H9 (cell line): ENCODE measurements around the gene HOXA4. TPM values are rescaled to one million over a fixed set of nuclear protein-coding genes. Genes with fewer than 3 reads are reported as not detected.

Experiments
- DNase-seq: peaks from one replicate; pipeline ENCODE4 v3.0.0-alpha.2; 2017
- H2AFZ ChIP-seq: one replicate; pipeline ENCODE4 v1.6.1; 2013; ENCODE audit warnings: mild to moderate bottlenecking, low read length, control low read depth, moderate library complexity
- H2AK5ac ChIP-seq: 2 replicates; pipeline ENCODE4 v1.6.1; 2013; ENCODE audit warnings: low read length, control low read depth, mixed read lengths; ENCODE audit not compliant: insufficient read length
- H2BK120ac ChIP-seq: one replicate; pipeline ENCODE4 v1.6.1; 2013; ENCODE audit warnings: low read depth, mild to moderate bottlenecking, low read length, control low read depth, inconsistent platforms; ENCODE audit not compliant: poor library complexity, severe bottlenecking
- H2BK12ac ChIP-seq: 2 replicates; pipeline ENCODE4 v1.6.1; 2013; ENCODE audit warnings: low read length, control low read depth, mixed read lengths, low read depth; ENCODE audit not compliant: insufficient read length
- H2BK15ac ChIP-seq: 2 replicates; pipeline ENCODE4 v1.6.1; 2013; ENCODE audit warnings: low read depth, low read length, control low read depth
- H2BK20ac ChIP-seq: one replicate; pipeline ENCODE4 v1.6.1; 2013; ENCODE audit warnings: low read depth, mild to moderate bottlenecking, low read length, control low read depth, inconsistent platforms; ENCODE audit not compliant: poor library complexity, severe bottlenecking
- H2BK5ac ChIP-seq: 2 replicates; pipeline ENCODE4 v1.6.1; 2013; ENCODE audit warnings: low read length, control low read depth, mixed read lengths; ENCODE audit not compliant: insufficient read length
- H3K14ac ChIP-seq: 2 replicates; pipeline ENCODE4 v1.6.1; 2013; ENCODE audit warnings: low read length, control low read depth; ENCODE audit not compliant: insufficient read depth
- H3K18ac ChIP-seq: 2 replicates; pipeline ENCODE4 v1.6.1; 2013; ENCODE audit warnings: low read depth, mild to moderate bottlenecking, mixed read lengths, low read length, control low read depth; ENCODE audit not compliant: insufficient read length
- H3K23ac ChIP-seq: 2 replicates; pipeline ENCODE4 v1.6.1; 2013; ENCODE audit warnings: low read length, control low read depth, mixed read lengths, low read depth; ENCODE audit not compliant: insufficient read length
- H3K23me2 ChIP-seq: 2 replicates; pipeline ENCODE4 v1.6.1; 2013; ENCODE audit warnings: low read depth, mild to moderate bottlenecking, mixed read lengths, low read length, control low read depth; ENCODE audit not compliant: insufficient read length, poor library complexity, severe bottlenecking
- H3K27ac ChIP-seq: 2 replicates; pipeline ENCODE4 v1.5.1; 2013; ENCODE audit warnings: low read length, control low read depth, mixed read lengths, low read depth; ENCODE audit not compliant: insufficient read length
- H3K27me3 ChIP-seq: 2 replicates; pipeline ENCODE4 v1.6.1; 2013; ENCODE audit warnings: low read length, control low read depth, inconsistent platforms; ENCODE audit not compliant: insufficient read depth
- H3K4ac ChIP-seq: 2 replicates; pipeline ENCODE4 v1.6.1; 2013; ENCODE audit warnings: low read depth, mild to moderate bottlenecking, control low read depth, inconsistent platforms, low read length, moderate library complexity
- H3K4me1 ChIP-seq: 2 replicates; pipeline ENCODE4 v1.6.1; 2013; ENCODE audit warnings: low read length, control low read depth, inconsistent platforms; ENCODE audit not compliant: insufficient read depth
- H3K4me2 ChIP-seq: 2 replicates; pipeline ENCODE4 v1.6.1; 2013; ENCODE audit warnings: low read length, control low read depth, mixed read lengths; ENCODE audit not compliant: insufficient read length, insufficient read depth
- H3K56ac ChIP-seq: 2 replicates; pipeline ENCODE4 v1.6.1; 2013; ENCODE audit warnings: low read depth, mild to moderate bottlenecking, mixed read lengths, low read length, control low read depth; ENCODE audit not compliant: insufficient read length
- H3K79me1 ChIP-seq: 2 replicates; pipeline ENCODE4 v1.6.1; 2013; ENCODE audit warnings: low read depth, mild to moderate bottlenecking, moderate library complexity, low read length, control low read depth, inconsistent platforms; ENCODE audit not compliant: insufficient read depth, poor library complexity, severe bottlenecking
- H3K79me2 ChIP-seq: 2 replicates; pipeline ENCODE4 v1.6.1; 2013; ENCODE audit warnings: low read length, control low read depth, inconsistent platforms; ENCODE audit not compliant: insufficient read depth
- H3K9ac ChIP-seq: 2 replicates; pipeline ENCODE4 v1.6.1; 2013; ENCODE audit warnings: low read length, control low read depth, mixed read lengths; ENCODE audit not compliant: insufficient read length; ENCODE audit errors: extremely low read depth
- H3K9me3 ChIP-seq: one replicate; pipeline ENCODE4 v1.6.1; 2013; ENCODE audit warnings: low read depth, low read length, inconsistent platforms; ENCODE audit not compliant: control insufficient read depth
- H3T11ph ChIP-seq: one replicate; pipeline ENCODE4 v1.6.1; 2013; ENCODE audit warnings: mild to moderate bottlenecking, low read length, control low read depth, inconsistent platforms
- H4K20me1 ChIP-seq: one replicate; pipeline ENCODE4 v1.6.1; 2013; ENCODE audit not compliant: control insufficient read depth, insufficient read length, insufficient read depth
- H4K5ac ChIP-seq: 2 replicates; pipeline ENCODE4 v1.6.1; 2013; ENCODE audit warnings: low read depth, mild to moderate bottlenecking, mixed read lengths, low read length, control low read depth; ENCODE audit not compliant: insufficient read length
- H4K8ac ChIP-seq: replicated peaks from 2 replicates; pipeline ENCODE4 v1.6.1; 2013; ENCODE audit warnings: low read length, control low read depth, mixed read lengths, low read depth; ENCODE audit not compliant: insufficient read length
- H4K91ac ChIP-seq: 2 replicates; pipeline ENCODE4 v1.6.1; 2013; ENCODE audit warnings: low read depth, mild to moderate bottlenecking, moderate library complexity, mixed read lengths, low read length, control low read depth; ENCODE audit not compliant: insufficient read length
- H3K27ac Mint-ChIP-seq, 3 experiments: 2 replicates in 2 of 3; 3 replicates in 1 of 3; pipeline ENCODE4 v1.8.0; 2020 to 2021; ENCODE audit warnings: mixed read lengths in 3 of 3, mild to moderate bottlenecking in 1 of 3, moderate library complexity in 1 of 3
- H3K27me3 Mint-ChIP-seq: 2 replicates; pipeline ENCODE4 v1.8.0; 2021; ENCODE audit warnings: low read depth, mild to moderate bottlenecking, moderate library complexity, mixed read lengths
- H3K36me3 Mint-ChIP-seq, 3 experiments: 2 replicates in 2 of 3; 3 replicates in 1 of 3; pipeline ENCODE4 v1.8.0; 2020 to 2021; ENCODE audit warnings: low read depth in 3 of 3, mixed read lengths in 3 of 3; ENCODE audit not compliant: insufficient read depth in 1 of 3
- H3K4me1 Mint-ChIP-seq, 2 experiments: 2 replicates each; pipeline ENCODE4 v1.8.0; 2020; ENCODE audit warnings: mixed read lengths in 2 of 2
- H3K4me3 Mint-ChIP-seq, 2 experiments: 2 replicates in 1 of 2; 3 replicates in 1 of 2; pipeline ENCODE4 v1.8.0; 2020 to 2021; ENCODE audit warnings: mild to moderate bottlenecking in 2 of 2, mixed read lengths in 2 of 2, moderate library complexity in 1 of 2
- H3K9me3 Mint-ChIP-seq, 2 experiments: 2 replicates in 1 of 2; 3 replicates in 1 of 2; pipeline ENCODE4 v1.8.0; 2020; ENCODE audit warnings: mild to moderate bottlenecking in 2 of 2, mixed read lengths in 2 of 2, moderate library complexity in 1 of 2
- CTCF ChIP-seq: fragments of 200-600 bp; sonication (generic); conservative IDR thresholded peaks from 3 replicates; pipeline ENCODE4 v1.8.0; 2021; ENCODE audit warnings: antibody characterized with exemption, mild to moderate bottlenecking
- WGBS: extraction: QIAGEN DNeasy Blood & Tissue Kit; methylation state at CpG from one replicate; pipeline ENCODE4 v1.1.7; 2013; ENCODE audit warnings: missing lambda C conversion rate, low lambda C conversion rate, mixed read lengths; ENCODE audit not compliant: insufficient read length; ENCODE audit errors: extremely low coverage; 5-methylcytosine and 5-hydroxymethylcytosine counted together
- total RNA-seq: library from RNA; stranded (reverse); gene quantifications from 2 replicates; pipeline ENCODE4 v1.2.1, GENCODE V29; 2021

Gene HOXA4
- total RNA-seq, 1 experiment from 2014 or later, result not detected

- no CpG with 5 or more reads among the region's 30 CpGs for WGBS
These were observed 11.5 kb upstream of the HOXA4 start for GRCh38 chr7:27141923-27142579.

More at GRCh38 chr7:27141923-27142579, 11.5 kb upstream of the HOXA4 start:
- Histone ChIP-seq H3K9ac (no peak overlapping the region), H3K56ac (no peak overlapping the region), H3K4ac (no peak overlapping the region), H3T11ph (no peak overlapping the region), H3K23ac (no peak overlapping the region), H3K23me2 (peaks cover 10% of the 10 kb centered on the region), H3K14ac (no peak overlapping the region), H3K9me3 (no peaks in the 10 kb centered on the region), H3K4me1 (no peaks in the 10 kb centered on the region), H2BK15ac (no peak overlapping the region), H4K91ac (no peak overlapping the region), H2AFZ (no peak overlapping the region), H3K27me3 (peaks cover 98% of the 10 kb centered on the region), H4K8ac (no peak overlapping the region), H3K4me2 (peak overlapping the region; percentile 65), H3K79me1 (no peaks in the 10 kb centered on the region), H2BK12ac (no peak overlapping the region), H3K79me2 (no peaks in the 10 kb centered on the region), H4K5ac (no peak overlapping the region), H3K18ac (no peak overlapping the region), H3K27ac (no peak overlapping the region), H2BK20ac (no peak overlapping the region), H4K20me1 (no peaks in the 10 kb centered on the region), H2BK120ac (no peak overlapping the region), H2AK5ac (no peak overlapping the region), H2BK5ac (no peak overlapping the region)
- peaks cover 11 to 26% of the 10 kb centered on the region in 2 experiments for H3K9me3 Mint-ChIP-seq
- no peaks in the 10 kb centered on the region; a peak in 2 of 7 replicates for H3K36me3 Mint-ChIP-seq
- peaks cover 7 to 16% of the 10 kb centered on the region in 2 experiments for H3K4me1 Mint-ChIP-seq
- H3K4me3 Mint-ChIP-seq, result peak overlapping the region; percentile 58 to 77
- H3K27me3 Mint-ChIP-seq, result peaks cover 100% of the 10 kb centered on the region
- peak; percentile 67 for DNase-seq
- no peak overlapping the region for H3K27ac Mint-ChIP-seq
- TF ChIP-seq CTCF, result peak; percentile 40; the same call in 2 of the 3 replicates
